D341Med (cell line): ENCODE data around the gene CLCNKA.
"Not testable (repeated sequence)": the region's sequence is repeated elsewhere in the genome, so short reads cannot be mapped to it uniquely, and the experiment has no call there.

Experiments
- DNase-seq: peaks from one replicate; pipeline ENCODE4 v3.0.0; 2012; ENCODE audit warnings: low spot score

The CLCNKA gene

DNA sequence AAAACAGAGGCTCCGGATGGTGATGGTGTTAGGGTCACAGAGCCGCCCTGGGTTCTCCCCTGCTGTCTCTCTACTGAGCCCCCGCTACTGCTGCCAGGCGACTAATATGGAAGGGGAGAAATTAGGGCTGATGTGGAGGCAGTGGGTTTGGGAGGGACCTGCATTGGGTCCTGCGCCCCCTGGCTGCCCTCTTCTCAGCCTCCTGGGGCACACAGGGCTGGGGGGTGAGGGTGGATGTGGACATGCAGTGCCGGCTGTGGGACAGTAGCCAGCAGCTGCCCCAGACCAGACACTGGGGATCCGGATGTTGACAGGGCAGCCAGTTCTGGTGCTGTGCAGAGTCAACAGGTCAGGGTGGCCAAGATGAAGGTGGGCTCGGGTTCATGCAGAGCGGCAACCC is 20.3 kb downstream of the CLCNKA start:
- DNase-seq, result no peak

DNA sequence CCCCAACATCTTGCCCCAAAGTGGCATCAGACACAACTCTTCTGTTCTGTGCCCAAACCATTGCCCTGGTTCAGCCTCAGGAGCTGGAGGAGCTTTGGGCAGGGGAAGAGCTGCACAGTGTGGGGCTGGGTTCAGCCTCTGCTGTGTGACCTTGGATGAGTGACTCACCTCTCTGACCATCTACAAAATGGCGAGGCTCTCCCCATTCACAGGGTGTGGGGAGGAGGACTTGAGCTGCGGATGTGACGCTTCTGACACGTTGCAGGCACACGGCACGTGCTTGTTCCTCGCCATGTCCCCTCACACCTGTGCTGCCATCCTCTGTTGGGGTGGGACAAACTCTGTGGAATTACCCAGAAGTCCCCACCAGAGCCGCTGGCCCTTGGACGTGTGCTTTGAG is 20.8 kb downstream of the CLCNKA start:
- DNase-seq, result not testable (repeated sequence)

DNA sequence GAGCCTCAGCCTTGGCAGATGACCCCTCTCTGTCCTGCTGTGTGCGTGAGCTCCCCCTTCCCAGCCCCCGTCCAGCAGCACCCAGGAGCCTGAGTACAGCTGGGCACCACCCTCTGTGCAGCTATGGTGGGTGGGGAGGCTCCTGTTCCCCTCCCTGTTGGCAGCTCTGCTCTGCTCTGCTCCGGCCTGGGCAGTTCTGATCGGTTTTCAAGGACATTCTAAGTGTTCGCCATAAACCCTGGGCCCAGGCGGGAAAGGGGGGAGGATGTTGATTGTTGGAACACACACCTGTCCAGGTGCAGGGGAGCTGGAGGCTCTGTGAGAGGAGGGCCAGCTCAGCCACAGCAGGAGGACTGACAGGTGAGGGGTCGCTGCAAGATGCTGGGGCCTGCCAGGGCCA is 21.7 kb downstream of the CLCNKA start, which contains the start of gene CLCNKB:
Gene CLCNKB (plus strand): TSS at position 262 of the 400 bp plus-strand sequence. CDS start 711 bp downstream, outside the sequence.
- no peak for DNase-seq

DNA sequence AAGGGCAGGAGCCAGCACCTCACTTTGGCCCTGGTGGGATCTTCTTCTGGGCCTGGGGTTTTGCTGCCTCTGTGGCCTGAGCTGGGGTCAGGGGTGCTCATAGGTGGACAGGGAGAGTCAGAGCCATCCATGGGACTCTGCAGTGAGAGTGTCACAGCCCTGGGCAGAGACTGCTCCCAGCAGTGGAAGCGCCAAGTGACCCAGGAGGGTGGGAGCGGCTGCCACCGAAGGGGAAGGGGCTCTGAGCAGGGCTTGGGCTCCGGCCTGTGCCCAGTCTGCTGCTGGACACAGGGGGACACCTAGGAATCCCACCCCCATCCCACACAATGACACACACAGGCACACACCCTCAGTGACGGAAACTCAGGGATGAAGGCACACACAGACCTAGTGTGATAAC is 22.1 kb downstream of the CLCNKA start:
- no peak for DNase-seq

DNA sequence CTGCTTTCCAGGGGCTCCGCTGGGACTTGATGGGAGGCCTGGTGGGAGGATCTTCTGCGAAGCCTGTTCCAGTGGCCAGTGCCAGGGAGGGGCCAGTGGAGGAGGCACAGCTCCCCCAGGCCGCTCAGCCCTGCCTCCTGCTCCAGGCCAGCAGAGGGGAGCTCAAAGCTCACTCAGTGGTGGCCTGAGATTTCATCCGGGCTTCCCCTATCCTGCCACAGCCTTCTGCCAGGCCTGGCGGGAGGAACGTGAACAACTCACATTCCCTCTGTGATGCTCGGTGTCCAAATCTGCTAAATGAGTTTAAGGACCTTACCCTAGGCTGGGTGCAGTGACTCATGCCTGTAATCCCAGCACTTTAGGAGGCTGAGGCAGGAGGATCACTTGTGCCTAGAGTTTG is 25.0 kb downstream of the CLCNKA start:
- no peak for DNase-seq

DNA sequence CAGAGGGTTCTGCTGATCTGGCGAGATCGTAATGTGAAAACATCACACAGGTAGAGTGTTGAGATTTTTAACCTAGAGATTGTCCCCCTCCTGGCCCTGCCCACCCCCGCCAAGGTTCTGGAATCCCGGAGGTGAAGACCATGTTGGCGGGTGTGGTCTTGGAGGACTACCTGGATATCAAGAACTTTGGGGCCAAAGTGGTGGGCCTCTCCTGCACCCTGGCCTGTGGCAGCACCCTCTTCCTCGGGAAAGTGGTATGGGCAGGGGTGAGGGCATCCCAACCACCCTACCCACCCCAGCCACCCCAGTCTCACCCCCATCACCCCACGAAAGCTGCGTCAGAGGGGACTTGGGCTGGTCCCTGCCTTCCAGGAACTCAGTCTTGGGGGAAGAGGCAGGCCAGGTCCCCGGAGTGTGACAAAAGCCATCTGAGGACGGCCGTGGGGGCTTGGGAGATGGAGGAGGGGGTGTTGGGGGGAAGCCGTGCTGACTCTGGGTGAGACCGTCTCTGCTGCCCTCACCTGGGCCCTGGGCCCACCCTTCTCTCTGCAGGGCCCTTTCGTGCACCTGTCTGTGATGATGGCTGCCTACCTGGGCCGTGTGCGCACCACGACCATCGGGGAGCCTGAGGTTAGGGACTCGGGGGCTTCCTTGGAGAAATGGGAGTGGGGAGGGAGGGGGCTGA is 26.1 kb downstream of the CLCNKA start:
- DNase-seq, result no peak

DNA sequence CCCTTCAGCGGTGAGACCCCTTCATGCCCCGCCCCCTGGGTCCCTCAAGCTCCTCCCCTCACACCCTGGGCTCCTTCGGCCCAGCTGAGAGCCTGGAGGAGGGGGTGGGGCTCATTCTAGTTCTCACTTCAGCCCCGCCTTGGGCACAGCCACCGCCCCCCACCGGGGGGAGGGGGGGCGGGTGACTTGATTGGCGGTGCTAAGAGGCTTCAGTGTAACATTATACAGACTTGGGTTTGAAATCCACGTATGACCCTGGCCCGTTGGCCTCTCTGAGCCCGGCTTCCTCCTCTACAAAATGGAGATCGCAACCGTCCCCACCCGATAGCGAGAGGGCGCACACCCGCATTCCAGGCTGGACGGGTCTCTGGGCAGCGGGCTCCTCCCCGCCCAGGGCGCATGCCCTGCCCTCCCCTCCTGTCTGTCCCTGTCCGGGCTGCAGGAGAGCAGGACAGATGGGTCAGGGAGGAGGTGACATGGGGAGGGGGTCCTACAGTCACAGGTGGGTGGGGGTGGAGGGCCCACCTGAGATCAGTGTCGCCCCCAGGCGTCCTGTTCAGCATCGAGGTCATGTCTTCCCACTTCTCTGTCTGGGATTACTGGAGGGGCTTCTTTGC is 26.8 kb downstream of the CLCNKA start:
- no peak for DNase-seq

DNA sequence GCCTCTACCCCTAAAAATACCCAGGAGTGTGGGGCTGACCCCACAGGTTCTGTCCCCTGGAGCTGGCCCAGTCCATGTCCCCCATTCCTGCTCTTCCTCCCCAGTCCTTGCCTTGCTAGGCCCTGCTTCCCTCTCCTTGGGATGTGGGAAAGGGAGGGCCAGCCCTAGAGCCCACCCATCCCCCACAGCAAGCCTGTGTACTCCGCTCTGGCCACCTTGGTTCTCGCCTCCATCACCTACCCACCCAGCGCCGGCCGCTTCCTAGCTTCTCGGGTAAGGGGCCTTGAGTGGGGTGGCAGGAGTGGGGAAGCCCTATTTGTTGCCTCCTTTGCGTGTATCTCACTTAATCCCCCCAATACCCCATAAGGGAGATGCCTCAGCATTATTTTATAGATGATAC is 28.5 kb downstream of the CLCNKA start:
- DNase-seq, result no peak

DNA sequence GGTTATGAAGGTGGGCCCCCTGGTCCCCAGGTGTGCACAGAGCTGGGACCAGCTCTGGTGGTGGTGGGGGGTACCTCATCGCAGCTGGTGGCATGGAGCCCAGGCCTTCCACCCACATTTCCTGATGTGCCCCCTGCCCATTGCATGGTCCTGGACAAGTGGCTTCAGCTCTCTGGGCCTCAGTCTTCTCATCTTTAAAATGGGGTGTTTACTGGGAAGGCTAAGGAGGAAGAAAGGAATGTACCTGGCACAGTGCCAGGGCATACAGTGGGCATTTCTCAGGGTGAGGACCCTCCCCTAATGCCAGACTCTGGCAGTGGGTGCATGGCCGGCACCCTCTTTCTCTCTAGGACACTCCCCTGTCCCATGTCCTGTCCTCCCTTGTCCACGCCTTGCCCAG is 29.2 kb downstream of the CLCNKA start:
- no peak for DNase-seq

DNA sequence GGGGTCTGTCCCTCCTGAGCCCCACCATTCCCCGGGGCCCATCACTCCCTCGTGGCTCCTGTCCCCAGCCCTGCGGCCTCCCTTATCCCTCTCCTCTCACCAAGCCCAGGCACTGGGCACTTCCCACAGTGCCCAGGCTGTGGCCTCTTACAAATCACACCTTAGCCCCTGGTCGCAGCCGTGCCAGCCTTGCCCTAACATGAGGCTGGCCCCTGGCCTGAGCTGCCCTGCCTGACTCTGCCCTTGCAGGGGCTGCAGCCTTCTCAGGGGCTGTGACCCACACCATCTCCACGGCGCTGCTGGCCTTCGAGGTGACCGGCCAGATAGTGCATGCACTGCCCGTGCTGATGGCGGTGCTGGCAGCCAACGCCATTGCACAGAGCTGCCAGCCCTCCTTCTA is 30.1 kb downstream of the CLCNKA start:
- DNase-seq, result not testable (repeated sequence)

DNA sequence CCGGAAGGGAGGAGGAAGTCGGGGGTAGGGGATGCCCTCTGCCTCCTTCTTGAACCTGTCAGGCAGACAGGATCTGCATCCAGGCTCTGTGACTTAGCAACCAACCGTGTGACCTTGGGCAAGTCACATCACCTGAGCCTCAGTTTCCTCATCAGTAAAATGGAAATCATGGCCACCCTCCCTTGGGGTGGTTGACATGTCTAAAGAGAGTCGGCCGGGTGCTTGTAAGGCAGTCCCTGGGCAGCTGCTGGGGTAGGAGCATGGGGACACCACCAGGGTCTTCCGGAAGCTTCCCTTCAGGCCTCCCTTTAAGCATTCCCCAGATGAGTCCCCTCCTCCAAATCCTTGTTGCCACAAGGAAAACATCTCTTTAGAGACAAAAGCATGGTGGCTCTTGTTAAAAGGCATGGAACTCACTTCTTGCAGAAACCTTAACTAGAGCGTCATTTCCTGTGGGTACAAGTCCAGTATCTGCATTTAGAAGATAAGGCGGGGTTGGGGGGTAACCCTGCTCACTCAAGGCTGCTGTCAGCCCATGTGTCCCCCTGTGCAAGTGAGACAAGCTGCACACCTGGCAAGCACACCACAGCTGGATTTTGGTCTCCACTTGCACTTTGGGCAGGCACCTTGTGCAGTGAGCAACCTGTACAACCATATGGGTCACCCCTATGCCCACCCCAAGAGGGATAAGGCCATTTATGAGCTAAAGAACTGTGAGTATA is 32.1 kb downstream of the CLCNKA start:
- no peak for DNase-seq

DNA sequence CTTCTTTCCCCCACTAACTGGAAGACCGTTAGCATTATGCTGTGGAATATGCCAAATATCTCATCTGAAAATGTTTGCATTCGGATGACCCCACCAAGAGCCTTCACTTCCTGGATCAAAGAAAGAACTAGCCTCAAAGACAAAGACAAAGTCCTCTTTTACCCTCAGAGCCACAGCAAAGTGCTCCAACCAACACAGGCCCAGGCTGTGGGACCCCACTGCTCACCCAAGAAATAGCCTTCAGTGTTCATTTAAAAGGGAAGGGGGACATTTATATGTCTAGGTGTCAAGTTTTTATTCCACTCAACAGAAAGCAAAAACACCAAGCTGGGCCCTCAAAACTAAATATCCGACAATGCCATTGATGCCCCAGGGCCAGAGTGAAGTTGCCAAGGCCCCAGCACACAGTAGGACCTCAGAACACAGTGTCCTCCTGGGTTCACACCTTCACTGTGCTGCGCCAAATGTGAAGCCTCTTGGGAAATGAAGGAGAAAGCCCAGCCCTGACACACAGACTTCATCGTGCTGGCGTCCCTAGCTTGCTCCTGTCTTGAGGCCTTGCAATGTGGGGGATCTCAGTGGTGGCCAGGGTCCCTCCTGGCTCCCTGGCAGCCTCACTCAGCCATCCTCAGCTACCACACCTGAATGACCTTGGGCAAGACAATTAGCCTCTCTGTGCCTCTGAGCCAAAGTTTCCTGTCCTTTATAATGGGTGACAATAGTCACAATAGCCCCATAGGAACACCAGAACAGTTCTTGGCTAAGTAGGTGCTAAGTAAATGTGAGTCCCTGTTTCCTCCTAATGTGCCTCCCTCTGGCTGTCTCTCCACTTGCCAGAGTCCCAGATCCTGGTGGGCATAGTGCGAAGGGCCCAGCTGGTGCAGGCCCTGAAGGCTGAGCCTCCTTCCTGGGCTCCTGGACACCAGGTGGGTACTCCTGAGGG is 33.0 kb downstream of the CLCNKA start:
- DNase-seq, result no peak

DNA sequence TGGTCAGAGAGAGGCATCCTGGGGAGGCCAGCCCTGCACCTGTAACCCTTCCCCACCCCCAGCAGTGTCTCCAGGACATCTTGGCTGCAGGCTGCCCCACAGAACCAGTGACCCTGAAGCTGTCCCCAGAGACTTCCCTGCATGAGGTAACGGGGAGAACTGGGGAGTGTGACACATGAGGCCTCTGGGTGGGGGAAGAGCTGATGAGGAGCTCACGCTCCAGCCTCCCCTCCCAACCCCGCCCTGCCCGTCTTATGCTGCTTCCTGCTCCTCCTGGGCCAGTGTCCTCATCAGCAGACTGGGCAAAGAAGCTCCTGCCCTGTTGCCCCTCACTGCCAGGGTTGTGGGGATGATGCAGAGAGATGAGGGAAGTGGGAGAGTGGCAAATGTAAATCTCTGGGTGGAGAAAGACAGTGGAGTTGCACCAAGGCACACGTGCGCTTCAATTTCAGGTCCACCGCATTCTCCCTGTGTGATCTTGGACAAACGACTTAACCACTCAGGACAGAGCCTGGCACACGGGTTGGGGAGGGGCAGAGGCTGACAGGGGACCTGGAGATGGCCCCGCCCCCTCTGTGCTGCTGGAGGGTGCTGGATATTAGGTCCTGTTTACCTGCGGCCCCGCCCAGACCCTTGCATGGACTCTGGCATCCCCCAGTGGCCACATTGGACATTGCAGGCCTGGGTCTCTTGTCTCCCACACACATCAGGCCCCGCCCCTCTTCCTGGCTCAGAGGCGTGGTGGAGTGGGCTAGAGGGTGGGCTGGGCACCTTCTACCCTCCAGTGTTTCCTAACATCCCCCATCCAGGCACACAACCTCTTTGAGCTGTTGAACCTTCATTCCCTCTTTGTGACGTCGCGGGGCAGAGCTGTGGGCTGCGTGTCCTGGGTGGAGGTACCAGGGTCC is 34.0 kb downstream of the CLCNKA start:
- DNase-seq, result peak; percentile 82

DNA sequence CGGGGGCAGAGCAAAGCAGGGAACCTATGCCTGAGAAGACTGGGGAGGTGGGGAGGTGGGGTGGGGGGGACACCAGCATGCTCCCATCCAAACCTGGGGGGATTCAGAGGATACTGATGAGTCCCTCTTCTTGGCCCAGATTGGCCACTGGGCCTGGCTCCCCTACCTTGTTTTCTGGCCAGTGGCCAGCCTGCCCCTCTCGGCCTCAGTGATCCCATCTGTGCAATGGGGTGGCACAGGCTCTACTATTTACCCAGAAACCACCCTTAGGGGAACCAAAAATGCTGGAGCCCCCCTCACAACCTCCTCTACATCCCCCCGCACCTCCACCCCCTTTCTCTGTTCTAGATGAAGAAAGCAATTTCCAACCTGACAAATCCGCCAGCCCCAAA is 34.7 kb downstream of the CLCNKA start:
- DNase-seq, result not testable (repeated sequence)

DNA sequence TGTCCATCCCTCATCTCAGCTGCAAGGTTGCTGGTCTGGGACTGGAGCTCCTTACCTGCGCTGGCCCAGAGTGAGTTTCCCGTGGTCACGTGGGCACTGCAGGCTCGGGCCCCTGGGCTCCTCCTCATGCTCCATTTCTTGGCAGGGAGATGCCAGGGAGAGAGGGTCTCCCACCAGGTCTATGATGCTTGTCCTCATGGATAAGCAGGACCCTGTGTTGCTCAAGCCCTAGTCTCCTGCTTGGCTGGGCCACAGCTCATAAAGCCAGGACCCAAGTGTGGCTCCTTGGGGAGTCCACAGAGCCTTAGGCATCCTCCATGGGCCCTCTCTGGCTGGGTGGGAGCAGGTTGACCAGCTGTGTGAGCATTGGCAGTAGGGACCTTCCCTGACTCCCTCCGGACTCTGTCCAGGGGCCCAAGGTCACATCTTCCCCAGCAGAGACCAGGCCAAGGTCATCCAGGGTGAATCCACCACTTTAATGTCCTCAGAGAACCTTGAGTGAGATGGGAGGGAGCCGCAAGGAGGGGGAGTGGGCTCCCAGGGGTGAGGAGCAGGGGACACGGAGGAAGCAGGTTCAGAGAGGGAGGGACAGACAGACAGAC is 35.6 kb downstream of the CLCNKA start:
- DNase-seq, result not testable (repeated sequence)

DNA sequence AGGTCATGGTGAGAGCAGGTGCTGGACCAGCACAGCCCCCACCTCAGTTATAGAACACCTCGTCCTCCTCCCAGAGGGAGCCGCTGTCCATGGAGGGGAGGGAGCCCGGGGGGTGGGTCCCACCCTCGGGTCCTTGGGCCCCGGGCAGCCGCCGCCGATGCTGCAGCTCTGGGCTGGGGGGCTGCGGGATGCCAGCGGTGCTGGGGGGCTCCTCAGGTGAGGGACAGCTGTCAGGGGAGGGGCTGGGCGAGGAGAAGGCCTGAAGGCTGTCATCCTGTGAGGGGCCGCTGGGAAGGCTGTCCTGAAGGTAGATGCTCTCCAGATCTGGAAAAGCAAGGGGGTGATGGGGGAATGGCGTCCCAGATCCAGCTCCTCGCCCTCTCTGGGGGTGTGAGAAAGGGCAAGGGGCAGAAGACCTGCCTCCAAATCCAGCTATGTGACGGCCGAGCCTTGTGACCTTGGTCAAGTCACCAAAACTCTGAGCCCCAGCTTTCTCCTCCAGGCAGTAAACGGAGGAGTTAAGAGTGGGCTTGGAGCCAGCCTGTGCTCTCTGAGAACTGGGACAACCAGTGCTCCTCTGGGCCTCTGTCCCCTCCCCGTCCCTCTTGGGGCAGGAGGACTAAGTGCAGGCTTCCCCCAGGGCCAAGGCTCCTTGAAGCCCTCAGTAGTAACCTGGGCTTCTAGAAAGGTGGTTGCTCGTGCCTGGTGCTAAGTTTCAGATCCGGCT is 36.7 kb downstream of the CLCNKA start:
- not testable (repeated sequence) for DNase-seq

DNA sequence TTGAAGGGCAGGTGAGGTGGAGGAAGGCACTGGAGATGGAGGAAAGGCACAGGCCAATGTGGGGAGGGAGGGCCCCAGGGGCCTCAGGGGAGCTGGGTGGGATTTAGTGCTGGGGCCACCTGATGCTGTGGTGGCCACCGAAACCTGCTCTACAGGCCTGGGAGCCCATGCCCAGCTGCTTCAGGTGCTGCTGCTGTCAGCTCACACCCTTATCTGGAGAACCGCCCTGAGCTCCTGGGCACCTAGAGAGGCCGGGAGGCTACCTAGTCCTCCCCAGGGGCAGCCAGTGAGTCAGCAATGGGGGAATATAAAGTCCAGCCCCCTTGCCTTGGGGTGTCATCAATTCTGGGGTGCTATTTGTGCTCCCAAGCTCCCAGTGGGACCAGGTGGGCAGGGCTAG is 39.4 kb downstream of the CLCNKA start:
- no peak for DNase-seq

DNA sequence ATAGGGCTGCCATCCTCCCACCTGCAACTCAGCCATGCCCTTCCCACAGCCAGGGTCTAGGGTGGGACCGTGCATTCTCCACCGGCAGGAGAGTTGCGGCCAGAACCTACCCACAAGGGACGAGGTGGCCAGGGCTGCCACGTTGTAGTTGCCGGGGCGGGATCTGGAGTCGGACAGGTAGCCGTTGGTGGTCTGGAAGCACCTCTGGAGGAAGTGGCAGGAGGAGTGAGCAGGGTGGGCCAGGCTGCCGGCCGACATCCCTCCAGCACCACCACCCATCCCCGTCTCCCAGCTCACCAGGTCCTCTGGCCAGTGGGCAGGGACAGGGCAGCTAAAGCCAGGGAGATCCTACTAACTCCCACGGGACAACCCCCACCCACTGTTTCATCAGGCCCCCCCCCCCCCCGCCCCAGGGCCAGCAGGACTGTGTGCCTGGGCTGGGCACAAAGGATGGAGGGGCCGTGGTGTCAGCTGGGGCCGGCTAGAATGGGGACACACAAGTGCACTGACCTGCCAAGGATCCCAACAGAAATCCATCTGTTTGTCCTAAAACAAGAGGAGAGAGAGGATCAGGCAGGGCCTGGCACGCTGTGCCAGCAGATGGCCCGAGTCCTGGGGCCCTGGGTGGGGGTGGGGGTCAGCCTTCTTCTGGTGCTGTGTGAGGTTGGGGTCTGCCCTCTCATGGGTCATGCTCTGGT is 40.3 kb downstream of the CLCNKA start:
- DNase-seq, result not testable (repeated sequence)

DNA sequence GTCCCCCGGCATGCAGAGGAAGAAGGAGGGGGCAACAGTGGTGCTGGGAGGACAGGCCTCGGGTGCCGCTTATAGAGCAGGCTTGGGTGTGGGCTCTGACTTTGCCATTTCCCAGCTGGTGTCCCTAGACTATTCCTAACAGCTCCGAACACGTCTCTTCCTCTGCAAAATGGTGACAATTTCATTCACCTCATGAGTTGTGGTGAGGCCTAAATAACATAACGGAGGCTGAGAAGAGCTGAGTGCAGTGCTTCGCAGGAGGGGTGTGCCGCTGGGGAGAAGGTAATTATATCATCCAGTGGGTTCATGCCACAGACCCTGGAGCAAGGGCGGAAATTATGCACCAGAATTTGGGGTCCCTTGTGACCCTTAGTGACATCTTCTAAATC is 40.8 kb downstream of the CLCNKA start:
- DNase-seq, result not testable (repeated sequence)
